T-helper 1 cell treated with Interleukin-12 subunit alpha and Interleukin-12 subunit beta and Interleukin-4 antibody, amounts not matched to agents 30 ng/mL and 1 ng/mL, for 36 hours (primary cell): ENCODE measurements around the gene ZC3H12C. TPM values are rescaled to one million over a fixed set of nuclear protein-coding genes. Genes with fewer than 3 reads are reported as not detected.

Experiments
- intact Hi-C: fragments of 100-400 bp; cut with micrococcal nuclease; formaldehyde crosslinking; loops from one replicate; pipeline ENCODE4 v1.15.1; 2024
- total RNA-seq: library from RNA; stranded (reverse); gene quantifications from 2 replicates; pipeline ENCODE4 v1.2.3, GENCODE V29; 2022

The ZC3H12C gene
- total RNA-seq, 1 donor from 2014 or later: 2.8 TPM

DNA sequence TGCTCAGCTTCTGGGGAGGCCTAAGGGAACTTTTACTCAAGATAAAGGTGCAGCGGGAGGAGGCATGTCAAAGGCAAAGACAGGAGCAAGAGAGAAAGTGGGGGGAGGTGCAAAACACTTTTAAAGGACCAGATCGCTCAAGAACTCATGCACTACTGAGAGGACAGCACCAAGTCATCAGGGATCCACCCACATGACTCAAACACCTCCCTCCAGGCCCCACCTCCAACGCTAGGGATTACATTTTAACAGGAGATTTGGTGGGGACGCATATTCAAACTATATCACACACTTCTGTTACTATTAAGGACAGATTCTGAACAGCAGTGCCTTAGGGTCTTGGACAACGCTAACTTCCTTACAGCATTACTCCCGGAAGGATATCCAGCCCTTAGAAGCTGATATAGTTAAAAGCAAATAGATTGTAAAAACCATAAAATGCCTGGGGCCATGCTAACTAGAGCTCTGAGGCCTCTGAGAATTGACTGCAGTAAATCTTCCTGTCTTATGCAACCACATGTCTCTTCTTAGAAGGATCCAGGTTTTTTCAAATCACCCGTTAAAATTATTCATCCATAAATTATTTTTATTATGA is 16.7 kb upstream of the ZC3H12C start:
- intact Hi-C loops: loop anchor here (2.0 to 5.0 kb wide), 2 partner anchors 272 to 356 kb away; no protein-coding TSS in a partner anchor

DNA sequence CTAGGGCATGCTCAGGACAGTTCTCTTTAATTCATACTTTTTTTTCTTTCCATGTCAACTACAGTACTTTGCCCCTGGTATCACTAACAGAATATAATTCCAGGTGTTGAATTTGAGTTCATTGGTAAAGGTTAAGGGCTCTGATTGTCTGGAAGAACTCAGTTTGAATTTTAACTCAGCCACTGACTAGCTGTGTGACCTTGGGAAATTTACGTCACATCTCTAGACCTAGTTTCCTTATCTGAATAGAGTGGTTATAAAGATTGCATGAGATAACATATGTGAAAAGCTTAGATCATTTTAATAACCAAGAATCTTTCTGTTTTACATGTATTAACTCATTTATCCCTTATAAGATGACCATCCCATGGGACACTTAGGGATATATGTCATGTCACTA is 15.8 kb upstream of the ZC3H12C start:
- intact Hi-C loops: loop anchor here (1.0 to 5.0 kb wide), 3 partner anchors 92 to 355 kb away; no protein-coding TSS in a partner anchor

DNA sequence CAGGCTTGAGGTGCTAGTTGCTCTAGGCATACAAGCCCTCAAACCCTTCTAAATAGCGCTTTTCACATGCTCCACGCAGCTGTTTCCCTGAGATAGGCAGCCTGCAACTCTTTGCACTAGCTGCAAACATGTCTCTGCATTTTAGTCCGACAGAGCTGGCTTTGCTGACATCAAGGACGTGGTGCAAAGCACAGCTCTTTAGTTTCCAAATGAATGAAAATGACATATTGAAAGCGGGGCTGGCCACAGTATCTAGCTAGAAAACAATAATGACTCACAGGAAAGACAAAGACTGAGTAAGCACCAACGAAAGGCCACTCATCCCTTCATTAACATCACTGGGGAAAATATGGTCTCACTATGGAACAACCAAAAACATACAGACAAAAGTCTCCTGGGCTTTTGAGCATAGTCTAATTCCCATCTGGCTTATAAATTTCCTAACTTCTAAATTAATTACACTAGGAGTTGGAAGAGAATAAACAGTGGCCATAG is 15.3 kb upstream of the ZC3H12C start:
- intact Hi-C loops: loop anchor here (1.0 to 5.0 kb wide), 5 partner anchors 12 to 354 kb away; no protein-coding TSS in a partner anchor

DNA sequence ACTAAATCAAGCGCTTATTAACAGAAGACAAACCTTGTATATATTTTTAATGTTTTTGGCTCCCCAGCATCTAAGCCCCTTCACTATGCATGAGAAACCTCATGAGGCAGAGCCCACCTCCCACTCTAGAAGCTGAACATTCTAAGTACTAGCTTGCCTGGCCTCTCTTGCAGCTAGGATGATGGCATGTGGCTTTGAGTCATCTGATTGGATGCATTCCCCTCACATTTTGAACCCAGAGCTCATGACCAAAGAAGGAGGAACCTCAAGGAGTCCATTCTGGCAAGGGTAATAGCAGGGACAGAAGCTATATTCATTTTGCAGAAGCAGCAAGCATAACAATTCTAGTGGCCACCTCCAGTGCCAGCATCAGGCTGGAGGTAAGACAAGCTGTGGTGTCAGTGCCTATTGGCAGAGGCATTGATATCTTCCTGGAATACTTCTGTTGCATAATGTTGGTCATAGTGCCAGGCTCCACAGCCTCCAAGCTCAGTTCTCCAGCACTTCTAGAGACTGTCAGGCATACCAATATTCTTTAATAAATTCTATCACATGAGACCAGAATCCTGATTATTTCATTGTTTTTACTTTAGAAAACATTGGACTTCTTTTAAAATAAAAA is 14.2 kb upstream of the ZC3H12C start:
- intact Hi-C loops: loop anchor here (1.0 to 5.0 kb wide), 3 partner anchors 11 to 353 kb away; no protein-coding TSS in a partner anchor

DNA sequence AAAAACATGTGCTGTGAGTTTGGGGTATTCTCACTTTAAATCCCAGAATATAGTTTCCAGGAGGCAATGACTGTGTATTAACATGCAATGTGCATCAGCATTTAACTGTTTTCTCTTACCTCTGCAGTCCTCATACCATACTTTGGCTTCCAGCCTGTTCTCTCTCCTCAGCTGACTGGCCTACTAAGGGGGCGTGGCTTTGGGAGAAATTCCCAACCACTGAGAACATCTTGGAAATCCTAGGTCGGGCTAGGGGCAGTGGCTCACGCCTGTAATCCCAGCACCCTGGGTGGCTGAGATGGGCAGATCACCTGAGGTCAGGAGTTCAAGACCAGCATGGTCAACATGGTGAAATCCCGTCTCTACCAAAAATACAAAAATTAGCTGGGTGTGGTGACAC is 13.5 kb upstream of the ZC3H12C start:
- intact Hi-C loops: loop anchor here (5.0 kb wide), 1 partner anchor 353 kb away; no protein-coding TSS in a partner anchor

DNA sequence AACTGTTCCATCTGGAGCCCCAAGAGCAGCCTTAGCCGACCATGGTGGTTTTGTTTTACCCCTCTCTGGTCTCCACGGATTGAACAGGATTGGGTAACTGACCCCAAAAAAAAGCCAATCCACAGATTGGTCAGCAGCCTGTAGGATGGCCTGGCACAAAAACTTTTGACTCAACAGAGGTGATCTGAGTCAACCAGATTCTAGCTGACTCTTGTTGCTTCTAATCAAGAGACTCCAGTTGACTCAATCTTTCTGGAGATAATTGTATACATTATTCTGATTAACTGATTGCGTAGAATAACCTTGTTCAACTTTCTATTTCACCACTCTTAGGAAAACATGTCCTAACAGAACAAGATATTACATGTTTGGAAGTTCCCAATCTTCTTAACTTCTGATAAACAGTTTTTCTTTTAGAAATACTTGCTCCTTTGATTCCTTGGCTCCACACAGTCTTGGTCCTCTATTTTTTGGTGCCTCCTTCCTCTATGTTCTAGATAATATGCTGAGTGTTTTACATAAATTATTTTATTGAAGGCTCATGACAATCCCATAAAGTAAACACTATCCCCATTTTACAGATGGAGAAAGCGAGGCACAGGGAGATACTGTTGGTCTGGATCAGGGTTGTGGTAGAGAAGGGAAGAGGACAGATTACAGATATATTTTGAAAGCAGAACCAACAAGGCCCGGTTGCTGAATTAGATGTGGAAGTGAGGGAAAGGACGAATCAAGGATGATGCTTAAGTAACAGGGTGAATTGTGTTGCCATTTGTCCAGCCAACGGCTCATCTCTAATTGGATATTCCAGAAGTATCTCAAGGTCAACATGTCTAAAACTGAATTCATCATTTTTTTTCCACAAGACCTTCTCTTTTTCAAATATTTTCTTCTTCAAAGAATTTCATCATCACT is 11.5 kb upstream of the ZC3H12C start:
- intact Hi-C loops: no loop called here

DNA sequence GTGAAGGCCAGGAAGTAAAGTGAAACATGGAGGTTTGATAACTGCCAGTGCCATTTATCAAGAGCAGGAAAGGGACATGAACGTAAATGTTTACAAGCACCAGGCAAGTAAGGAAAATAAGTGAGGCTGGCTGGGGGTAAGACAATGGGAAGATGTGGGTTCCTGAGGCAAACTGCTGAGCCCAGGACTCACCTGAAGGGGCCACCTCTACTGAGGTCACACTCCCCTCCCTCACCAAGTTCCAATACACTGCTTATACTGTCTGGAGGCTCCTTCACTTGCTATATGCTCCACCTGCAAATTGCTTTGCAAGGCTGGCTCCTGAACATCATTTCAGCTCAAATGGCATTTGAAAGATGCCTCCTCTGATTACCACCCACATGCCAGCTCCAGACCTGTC is 10.3 kb upstream of the ZC3H12C start:
- intact Hi-C loops: no loop called here

DNA sequence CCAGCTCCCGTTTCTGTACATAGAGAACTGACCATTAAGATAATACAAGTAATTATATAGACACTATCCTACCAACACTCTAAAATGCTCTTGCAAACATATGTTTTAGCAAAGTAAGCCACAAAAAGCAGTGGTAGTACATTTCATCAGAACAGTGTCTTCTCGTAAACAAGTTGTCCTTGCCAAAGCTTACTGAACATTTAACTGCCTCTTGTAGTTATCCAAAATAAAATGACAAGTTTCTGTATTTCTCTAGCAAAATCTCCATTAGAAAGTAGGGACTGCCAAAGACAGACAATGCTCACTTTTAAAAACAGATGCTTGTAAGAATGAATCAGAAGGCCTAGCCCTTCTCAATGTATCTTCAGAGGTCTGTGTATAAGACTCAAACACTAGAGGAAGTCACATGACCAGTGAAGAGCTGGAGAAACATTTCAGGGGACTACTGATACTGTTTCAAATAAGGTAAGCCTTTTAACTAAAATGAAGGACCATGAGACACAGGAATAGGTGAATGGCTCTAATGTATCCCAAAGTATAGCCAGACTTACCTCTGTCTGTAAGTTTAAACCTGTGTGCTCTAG is 7.8 kb upstream of the ZC3H12C start:
- intact Hi-C loops: no loop called here

DNA sequence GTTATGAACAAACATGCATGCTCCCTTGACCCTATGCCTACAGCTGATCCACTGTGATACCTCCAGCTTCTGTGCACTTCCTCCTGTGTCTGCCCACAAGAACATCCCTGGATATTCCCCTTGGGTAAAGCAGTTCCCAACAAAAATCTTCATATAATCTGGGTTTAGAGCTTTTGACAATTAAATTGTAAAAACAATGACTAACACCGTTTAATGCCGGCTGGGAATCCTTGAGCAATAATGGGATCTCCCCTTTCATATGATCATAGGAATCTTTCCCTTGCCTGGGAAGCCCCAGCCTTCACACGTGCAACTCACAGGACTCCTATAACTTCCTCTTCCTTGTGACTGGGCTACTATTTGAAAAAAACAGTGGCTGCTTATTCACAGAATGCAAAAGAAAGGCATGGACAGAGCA is 6.3 kb upstream of the ZC3H12C start:
- intact Hi-C loops: no loop called here

DNA sequence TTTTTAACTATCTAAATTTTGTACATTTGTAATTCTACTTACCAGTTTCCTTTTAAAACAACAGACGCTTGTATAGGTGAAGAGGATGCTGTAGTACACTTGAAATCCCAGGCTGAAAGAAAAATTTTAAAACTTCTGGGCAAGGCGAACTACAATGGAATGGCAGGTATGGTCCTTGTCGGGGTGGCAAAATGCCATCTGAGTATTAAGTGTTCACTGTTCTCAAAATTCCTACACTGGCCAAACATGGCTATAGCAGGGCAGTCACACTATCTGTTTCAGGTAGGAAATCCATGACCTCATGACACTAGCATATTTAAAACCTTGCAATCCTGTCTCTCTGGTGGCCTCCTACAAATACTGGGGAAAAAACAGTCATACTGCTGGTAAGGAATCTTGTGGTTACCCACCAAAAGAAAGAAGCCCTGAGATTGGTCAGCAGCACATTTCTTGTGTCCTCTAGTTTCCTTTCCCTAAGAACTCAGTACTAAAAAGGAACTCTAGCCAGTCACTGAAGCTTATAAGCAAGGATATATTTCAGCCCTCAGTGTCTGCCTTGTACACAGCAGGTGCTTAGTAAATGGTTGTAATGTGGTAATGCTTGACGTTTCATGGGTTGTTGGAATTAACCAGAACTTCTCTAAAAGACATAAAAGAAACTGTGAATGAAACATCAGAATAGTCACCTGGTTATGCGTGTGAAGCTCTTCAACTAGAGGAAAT is 5.2 kb upstream of the ZC3H12C start:
- intact Hi-C loops: no loop called here

DNA sequence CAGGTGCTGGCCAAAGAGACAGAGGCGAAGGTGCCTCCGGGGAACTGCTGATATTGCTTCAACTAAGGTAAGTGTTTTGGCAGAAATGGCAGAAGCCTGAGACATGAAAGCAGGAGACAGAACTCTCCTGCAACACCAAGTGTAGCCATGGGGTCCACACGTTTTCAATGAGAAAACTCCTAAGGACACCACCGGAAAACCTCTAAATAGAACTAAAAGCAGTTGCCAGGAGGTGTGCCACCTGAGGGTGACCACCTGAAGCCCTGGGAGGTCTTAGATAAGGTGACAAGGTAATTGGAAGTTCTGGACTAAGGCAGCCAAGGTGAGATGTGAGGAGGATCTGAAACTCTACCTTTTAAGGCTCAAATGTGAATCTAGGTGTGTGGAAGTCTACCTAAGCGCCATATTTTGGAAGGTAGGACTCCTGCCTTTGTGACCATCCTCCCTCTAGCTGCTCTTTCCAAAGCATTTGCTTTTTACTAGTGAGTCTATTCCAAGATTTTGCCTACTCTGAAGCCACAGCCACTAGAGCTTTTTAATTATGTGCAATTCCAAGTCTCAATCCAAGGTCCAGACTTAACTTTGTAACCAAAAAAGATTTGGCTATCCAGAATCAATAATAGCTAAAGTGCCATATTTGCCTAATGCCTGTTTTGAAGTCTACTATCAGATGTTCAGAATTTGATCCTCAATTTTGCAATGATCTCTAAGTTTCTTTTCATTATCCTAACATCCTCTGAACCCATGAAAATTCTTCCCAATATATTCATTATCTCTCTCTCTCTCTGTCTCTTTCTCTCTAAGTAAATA is 4.5 kb upstream of the ZC3H12C start:
- intact Hi-C loops: no loop called here

DNA sequence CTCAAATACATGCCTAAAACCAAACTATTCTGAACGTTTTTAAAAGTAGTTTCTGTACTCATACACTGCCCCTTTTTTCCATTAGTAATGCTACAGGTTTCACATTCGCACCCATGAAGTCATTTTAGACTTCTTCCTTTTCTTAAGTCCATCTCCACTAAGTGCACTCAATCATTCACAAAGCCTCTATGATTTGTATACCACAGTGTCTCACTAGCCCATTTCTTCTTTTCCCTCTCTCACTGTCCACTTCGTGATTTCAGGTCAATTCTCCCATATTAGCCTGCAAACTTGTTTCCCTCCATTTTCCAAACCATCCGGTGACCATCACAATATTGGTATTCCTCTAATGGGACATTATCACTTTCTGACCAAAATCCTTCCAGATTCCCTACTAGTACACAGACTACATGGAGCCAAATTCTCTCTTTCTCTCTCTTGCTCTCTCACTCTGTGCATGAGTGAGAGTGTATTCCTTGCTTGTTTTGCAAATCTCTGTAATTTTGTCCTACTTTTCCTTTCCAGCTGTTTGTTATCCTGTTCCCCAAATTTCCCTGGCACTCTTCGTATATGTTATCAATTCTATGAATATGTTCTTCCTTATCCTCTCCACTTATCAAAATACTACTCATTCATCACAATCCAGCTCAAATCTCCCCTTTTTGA is 3.4 kb upstream of the ZC3H12C start:
- intact Hi-C loops: loop anchor here (1.0 to 10.0 kb wide), 4 partner anchors 11 to 625 kb away; partner anchors contain the start of genes ARHGAP20 and RDX

DNA sequence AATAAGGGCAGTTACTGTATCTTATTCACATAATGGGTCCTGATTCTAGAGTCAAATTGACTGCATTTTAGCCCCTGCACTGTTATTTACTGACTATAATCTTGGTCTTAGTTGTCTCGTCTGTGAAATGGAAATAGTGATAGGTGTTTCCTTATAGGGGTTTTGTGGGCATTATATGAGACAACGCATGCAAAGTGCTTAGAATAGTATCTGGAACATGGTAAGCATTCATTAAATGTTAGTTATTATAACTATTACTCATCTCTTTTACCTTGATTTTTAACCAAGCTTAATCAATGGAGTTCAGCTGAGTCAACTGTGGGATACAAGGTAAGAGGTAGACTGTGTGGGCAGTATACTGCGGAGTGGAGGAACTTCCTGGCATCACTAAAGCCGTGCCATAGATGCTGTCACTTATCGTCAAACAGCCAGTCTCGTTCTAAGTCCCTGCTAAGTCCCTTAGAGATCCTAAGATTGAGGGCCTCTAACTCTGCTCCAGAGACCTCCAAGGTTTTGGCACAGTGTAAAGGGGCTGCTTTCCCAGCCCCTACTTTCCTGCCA is 2.6 kb upstream of the ZC3H12C start:
- intact Hi-C loops: loop anchor here (1.0 to 10.0 kb wide), 4 partner anchors 12 to 624 kb away; partner anchors contain the start of genes ARHGAP20 and RDX

DNA sequence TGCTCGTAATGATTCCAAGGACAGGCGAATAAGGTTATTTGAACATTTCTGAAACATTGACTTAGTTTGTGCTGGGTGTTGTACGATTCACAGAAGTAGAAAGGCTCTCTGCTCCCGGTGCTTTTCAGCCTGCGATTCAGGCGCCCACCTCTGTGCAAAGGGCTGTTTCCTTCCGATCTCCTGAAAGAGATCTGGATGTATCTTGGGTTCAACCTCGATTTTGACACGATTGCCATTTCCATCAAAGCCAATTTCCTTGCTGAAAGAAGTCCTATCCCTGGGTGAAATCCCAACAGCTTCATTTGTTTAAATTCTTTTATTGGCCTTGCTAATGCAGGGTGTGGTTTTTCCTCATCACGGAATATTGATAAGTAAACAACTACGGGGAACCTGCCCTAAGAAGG is 1.1 kb upstream of the ZC3H12C start:
- intact Hi-C loops: loop anchor here (1.0 to 10.0 kb wide), 6 partner anchors 107 to 623 kb away; partner anchors contain the start of genes ARHGAP20, FDX1 and RDX

DNA sequence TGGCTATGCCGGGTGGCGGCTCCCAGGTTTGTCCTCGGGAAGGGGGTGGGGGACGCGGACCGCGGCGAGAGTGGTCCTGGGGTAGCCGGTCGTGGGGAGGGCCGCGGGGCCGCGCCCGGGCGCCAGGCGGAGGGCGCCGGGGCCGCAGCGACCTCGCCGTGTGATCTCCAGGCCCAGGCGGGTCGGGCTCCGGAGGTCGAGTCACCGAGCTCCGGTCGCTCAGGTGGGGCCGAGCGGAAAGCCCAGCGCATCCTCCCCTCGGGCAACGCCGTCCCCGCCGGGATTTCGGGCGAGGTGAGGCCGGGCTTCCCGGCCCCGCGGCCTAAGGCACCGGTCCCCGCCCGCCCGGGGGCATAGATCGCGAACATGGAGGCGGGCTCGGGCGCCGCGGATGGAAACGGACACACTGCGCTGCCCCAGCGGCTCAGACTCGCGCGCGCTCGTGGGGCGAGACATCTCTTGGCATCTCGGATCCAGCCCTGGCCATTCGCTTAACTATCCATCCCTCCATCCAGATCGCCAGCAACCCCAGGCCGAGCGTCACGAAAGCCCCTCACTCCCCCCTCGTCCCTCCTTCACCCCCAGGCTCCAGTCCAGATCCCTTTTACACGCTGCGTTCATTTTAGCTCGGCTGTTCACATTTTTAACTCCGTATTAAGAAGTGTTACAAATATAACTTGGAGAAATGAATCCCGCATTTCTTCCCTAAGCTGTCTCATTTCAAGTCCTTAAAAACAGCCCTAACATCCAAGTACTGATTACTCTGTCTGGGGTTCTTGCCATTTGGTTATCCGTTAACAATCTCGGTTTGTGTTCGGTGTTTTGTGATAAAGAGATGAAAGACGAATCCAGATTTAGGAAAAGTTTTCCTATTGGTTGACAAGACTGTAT is 460 bp downstream of the ZC3H12C start:
- intact Hi-C loops: loop anchor here (2.0 to 10.0 kb wide), 4 partner anchors 109 to 621 kb away; partner anchors contain the start of genes ARHGAP20 and RDX

DNA sequence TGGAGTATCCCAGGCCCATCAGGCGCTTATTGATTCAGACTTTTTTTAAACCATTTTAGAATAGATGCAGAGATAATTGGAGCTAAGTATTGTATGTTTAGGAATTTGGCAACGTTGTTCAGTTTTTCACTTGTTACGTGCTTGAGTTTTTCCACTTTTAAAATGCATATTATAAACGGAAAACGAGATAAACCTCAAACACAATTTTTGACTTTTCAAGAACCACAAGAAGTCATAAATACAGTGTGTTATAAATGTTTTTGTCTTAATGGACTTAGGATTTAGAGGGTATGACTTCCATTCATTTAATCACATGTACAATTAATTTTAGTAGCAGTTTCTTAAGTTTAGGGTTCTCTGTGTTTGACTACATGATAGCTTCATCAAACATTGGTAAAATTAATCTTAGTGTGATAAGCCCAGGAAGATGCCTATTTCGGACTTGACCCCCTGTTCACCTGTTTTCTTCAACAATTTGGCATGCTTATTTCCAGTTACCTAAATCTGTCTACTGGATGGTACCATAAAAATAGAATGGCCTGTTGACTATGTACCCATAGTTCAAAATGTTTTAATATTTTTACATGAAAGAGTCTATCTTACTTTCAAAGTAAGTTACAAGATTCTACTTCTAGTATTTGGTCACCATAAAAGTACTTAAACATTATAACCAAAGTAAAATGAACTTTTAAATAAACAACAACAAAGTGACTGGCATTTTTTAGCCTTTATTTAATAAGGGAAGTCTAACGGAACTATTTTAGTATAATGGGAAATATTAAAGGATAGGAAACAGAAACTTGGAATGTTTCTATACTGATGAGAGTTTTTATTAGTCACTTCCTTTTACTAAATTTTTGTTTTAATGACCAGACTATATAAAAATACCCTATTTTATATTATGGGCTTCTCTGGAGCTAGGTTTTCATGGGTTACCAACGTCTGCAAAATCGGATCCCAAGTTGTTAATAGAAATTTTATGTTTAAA is 1.4 kb downstream of the ZC3H12C start:
- intact Hi-C loops: loop anchor here (5.0 to 10.0 kb wide), 3 partner anchors 203 to 620 kb away; partner anchors contain the start of genes ARHGAP20 and RDX
